HG03469 (cell line): ENCODE measurements around the gene ST6GALNAC3.
"Not testable (repeated sequence)": the region's sequence is repeated elsewhere in the genome, so short reads cannot be mapped to it uniquely, and the experiment has no call there.

Experiments
- ATAC-seq: cut with Tn5 transposase; IDR thresholded peaks from one replicate; pipeline ENCODE4 v1.9.1; 2021; ENCODE audit warnings: mild to moderate bottlenecking, moderate library complexity, moderate number of reproducible peaks; ENCODE audit not compliant: unreplicated experiment

ST6GALNAC3 gene

DNA sequence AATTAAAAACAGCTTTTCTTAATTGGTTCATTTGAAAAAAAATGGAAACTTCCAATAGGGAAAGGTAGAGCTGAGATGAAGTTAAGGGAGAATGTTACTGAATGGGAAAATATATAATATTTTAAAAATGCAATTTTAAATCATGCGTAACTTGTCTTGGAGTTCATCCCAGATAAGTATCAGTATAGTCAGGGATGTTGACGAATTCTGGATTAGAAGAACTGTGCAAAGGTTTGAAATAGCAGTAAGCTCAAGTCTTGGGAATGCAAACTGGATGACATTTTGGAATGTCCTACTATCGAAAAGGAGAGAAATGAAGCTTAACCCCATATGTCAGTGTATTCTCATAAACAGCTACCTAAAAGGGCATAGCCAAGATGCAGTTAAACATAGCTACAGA is 4.0 kb upstream of the ST6GALNAC3 start:
- no peak for ATAC-seq

DNA sequence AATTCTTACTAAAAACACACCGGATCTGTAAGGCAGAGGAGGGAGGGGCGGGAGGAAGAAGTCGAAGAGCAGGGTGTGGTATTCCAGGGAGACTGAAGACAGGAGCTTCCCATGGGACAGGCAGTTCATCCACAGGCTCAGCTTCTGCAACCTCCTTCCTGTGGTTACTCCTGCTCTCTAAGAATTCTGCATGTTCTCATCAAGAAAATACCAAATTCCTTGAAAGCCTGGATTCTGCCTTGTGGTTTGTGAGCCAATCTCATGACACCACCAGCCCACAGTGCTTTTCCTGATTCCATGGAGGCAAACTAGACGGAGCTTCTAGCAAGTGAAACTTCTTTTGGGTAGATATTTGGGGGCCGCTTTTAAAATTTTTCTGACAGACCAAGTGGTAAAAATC is 1.1 kb upstream of the ST6GALNAC3 start:
- ATAC-seq, result no peak

DNA sequence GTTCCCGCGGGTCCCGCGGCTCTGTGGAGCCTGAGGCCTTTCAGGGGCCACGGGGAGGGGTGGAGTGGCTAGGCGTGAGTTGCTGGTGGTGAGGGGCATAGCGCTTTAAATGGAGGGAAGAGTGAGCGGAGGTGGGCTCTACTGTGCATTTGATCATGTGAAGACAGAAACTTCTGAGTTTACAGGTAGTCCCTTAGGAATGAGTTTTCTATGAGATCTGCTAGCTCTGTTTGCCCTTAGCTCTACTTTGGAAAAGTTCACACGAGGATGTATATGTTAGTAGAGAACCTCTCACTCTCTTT is 593 bp downstream of the ST6GALNAC3 start:
- no peak for ATAC-seq

DNA sequence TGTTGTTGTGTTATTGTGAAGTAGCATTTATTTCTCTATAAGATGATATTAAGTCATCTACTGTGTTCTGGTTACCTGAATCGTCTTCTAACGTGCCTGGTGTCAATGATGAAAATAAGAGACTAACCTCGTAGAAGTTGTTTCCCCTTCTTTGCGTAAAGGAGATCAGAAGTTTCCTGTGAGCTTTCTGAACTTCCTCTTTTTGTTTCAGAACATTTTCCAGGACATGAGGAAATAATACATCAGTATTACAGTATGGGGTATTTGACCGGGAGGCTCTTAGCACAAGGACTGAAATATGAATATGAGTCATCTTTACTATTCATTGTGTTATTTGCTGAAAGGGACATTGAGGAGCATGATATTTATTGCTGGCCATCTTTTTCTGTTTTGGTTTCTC is 1.3 kb downstream of the ST6GALNAC3 start:
- peak; percentile 29 for ATAC-seq

DNA sequence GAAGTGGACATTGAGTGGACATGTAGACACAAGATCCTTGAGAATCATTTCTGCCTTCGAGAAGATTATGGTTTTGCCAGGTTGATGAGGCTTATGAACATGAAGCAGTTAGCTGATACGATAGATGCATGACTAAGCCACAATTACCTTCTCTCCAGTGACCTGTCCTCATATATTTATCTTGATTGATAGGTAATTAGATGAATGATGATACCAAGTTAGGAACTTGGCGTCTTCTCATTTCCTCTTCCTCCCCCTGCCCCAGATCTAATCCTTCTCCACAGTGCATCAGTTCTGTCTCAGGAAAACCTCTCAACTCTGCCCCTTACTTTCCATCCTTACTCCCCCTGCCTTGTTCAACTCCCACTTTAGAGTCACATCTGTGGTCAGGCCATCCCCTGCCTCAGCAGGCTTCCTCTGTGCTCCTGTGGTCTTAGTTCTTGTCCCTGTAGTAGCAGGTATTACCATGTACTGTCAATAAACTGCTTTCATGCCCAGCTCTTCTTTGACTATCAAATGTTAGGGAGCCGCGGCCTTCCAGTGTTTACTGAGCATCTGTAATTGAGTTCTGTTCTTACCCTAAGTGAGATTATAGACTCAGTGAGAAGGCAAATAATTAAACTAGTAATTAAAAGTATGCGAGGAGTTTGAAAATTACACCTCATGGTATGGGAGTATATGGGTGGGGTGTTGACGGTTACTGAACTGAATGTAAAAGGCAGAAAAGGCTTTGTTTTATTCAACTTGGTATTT is 5.1 kb downstream of the ST6GALNAC3 start:
- no peak for ATAC-seq

DNA sequence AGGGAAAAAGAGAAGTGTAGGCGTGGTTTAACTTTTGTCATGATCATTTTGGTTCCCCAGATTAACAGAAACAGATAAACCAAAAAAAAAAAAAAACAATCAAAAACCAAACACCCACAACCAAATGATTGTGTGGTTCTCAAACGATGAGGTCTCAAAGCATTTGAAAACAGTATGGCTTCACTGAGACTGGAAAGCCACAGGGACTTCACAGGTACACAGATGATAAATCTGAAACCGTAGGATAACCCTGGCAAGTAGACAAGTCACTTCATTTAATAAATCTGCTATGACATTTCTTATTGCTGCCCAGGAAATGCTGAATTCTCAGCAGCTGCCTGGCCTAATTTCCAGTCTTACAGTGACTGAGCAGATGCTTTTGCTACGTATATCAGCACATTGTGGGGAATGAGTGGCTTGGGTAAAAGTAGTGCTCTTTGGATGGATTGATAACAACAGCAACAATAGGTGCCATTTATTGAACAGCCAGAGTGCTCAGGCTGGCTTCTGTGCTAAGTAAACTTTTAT is 6.1 kb downstream of the ST6GALNAC3 start:
- ATAC-seq, result no peak

DNA sequence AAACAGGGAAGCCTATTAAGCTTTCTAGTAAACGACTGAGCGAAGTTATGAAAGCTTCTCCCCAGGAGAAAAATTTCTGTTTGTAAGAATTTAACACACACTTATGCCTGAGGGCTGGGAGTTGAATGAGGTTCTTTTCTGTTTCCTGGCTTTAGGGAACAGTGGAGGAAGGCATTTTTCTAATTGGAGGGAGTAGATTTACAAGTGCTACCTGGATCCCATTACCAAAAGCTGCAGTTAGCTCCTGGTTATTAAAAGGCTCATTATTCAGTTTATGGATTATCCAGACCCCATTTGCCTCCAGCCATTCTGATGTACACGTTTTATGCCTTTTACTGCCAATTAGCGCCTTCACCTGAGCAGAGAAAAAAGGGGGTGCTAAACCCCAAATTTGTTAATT is 7.5 kb downstream of the ST6GALNAC3 start:
- no peak for ATAC-seq

DNA sequence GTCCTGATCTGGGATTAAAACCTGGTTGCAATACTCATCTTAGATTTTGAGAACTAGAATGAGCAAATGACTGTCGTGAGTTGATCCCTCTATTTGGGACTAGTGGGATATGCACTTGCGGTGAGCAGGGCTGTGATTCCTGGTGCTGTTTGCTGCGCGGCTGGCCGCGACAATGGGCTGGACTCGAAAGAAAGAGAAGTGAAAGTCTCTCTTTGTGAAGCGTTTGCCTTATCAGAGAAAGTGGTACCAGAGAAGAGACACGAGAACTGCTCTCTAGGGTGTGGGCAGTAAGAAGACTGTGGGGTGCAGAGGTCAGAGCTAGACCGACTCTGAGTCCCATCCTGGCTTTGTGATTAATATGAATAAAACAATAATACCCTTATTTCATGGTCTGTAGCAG is 8.6 kb downstream of the ST6GALNAC3 start:
- no peak for ATAC-seq

DNA sequence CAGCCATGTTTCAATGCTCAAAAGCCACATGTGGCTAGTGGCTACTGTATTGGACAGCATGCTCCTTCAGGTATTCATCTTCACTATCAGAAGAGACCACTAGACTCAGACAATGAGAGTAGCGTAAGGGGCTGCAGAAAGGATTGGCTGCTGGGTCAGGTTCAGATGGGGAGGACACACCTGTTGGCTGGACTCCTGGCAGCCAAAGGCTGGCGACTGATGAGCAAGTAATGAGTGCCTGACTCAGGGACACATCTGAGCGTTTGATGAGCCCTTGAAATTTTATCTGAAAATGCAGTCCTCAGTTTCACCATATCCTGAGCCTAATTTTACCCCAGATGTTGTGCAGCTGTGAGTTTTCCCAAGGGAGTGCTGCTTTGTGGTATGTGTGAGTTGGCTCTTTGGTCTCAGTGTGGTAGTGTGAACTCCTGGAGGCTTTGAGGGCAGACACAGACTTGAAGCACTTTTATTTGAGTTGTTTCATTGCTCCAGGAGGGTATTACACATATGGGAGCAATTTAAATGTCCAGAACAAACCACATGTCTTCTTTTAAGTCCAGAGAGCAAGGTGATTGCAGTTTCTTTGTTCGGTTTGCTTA is 9.6 kb downstream of the ST6GALNAC3 start:
- ATAC-seq, result no peak

DNA sequence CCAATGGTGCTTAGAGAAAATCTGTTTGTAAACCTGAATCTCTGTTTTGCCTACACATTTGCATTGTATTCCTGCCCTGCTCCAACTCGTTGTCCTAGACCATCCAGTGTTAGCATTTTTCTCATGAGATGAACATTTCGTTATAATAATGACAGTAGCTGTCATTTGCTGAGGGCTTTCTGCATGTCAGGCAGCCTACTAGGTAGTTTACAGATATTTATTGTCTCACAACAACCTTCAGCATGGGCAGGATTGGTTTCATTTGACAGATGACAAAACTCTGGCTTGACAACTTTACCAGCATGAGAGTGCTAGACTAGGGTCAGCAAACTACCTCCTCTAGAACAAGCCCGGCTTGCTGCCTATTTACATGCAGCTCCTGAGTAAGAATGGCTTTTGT is 10.1 kb downstream of the ST6GALNAC3 start:
- no peak for ATAC-seq

DNA sequence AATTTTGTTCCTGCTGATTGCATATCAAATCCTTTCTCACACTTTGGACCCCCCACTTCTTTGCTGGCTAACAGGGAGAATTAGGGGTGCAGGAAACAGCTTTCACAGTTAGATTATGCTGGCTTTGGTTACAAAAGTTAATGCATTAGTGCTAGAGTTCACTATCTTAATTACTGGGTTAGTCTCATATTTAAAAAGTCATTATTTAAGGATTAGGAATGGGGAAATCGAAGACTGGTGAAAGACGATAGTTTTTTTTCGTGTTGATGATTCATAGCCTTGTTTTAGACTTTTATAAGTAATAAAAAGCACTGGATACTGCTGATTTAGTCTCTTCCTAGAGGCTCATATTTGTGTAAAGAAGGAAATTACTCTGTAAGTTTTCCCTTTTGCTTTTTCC is 11.6 kb downstream of the ST6GALNAC3 start:
- ATAC-seq, result no peak

DNA sequence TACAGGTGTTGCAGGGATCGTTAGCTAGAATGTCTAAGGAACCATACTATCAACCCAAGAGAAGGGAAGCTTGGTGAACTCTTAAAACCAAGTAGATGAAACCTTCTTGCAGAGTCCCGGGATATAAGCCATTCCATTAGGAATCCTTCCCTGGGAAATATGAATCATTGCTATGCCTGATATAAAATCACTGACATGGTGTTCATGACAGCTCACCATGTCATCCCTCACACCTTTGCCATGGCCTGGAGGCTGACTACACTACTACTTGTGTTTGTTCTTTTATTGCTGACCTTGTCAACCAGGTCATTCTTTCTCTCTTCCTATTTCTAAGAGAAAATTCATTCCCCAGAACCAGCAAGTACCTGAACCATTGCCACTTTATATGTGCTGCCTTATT is 12.1 kb downstream of the ST6GALNAC3 start:
- ATAC-seq, result no peak

DNA sequence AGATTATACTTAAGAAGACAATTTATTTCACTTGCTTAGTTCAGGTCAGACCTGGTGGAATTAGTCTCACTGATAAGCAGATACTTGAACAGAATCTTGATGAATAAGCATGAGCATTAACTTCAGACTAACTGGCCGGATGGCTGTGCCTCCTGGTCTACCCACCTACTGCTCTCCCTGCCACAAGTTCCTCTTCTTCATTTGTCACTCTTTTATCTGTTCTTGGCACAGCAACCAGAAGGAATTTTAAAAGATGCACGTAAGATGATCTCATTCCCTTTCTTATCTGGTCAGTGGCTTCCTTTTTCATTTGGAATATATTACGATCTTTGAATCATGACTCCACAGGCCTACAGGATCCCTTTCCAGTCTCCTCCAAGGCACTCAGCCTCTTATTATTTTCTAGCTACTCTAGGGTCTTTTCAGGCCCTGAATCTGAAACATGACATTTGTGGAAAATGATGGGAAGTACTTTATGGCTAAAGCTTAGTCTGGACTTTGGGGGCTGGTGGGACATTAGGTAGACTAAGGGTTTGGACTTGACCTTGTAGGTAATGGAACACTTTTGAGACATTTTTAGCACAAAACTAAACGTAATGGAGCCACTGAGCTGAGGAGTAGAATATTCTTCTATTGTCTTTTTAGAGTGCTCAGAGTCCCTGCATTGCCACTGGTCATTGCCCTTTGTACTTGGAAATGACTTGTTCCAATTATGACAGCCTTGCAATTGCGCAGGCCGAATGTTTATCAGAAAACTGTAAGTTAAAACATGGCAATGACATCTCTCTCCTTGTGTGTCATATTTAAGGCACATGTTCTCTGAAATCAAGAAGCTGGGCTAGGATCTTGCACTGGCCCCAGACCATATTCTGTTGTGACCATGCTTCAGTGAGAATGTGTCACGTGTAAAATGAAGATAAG is 16.0 kb downstream of the ST6GALNAC3 start:
- no peak for ATAC-seq

DNA sequence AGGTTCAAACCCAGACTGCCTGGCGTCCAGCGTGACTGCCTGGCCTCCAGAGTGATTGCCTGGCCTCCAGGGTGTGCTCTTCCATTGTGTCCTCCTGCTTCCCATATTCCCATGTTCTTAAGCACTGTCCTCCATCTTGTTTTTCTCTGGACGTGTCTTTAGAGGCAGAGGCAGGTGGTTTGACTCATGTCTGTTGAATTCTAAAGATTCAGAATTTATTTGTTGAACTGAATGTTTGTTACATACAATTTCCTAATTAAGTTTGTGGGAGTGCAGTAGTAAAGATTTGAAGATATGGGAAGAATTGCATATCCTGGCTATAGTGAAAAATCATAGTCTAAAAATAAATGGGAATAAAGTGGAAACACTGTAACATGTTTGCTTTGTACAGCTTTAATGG is 18.3 kb downstream of the ST6GALNAC3 start:
- ATAC-seq, result no peak

DNA sequence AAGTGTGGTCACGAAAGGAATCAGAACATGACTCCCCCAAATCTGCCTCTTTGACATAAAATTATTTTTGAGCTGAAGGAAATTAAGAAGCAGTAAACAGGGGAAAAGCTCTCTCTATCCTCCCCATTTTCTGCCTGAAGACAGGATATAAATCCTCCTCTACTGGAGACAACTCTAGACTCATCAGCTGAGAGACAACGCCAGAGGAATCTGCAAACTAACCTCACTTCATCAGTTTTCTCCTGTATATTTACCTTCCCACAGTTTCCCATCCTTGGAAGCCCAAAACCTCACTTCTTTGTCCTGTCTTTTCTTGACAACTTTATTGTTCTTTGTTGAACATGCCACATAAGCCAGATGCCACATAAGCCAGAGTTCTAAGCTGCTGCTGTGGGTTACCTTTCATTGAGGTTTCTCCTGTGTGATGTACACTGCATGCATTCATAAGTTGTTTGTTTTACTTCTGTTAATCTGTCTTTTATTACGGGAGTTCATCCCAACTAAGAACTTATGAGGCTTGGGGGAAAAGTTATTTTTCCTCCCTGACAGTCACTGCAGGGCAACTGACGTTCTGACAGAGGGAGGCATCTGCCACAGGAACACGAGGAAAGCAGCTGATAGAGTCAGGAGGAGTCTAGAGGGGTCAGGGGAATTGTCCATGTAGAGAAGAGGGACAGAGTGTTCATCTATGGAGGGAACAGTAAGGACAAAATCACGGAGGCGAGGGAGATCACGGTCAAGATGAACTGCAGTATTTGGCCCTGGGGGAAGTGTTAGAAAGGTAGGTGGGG is 19.2 kb downstream of the ST6GALNAC3 start:
- ATAC-seq, result no peak

DNA sequence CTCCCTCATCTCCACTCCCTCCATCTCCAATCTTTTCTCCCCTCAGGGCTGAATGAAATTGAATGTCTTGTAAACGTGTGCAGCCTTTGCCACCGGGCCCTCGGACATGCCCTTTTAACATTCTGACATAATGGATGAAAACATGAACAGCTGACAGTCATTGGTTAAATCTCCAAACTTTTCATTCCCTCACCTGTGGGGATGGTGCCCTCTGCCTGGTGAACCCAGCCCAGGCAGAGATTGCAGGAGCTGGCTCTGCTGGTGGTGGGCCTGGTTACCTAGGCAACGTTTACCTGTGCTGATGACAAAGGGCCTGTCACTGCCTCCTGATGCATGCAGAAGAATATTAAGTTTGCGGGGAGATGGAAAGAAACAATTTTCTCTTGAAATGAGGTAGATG is 21.3 kb downstream of the ST6GALNAC3 start:
- no peak for ATAC-seq

DNA sequence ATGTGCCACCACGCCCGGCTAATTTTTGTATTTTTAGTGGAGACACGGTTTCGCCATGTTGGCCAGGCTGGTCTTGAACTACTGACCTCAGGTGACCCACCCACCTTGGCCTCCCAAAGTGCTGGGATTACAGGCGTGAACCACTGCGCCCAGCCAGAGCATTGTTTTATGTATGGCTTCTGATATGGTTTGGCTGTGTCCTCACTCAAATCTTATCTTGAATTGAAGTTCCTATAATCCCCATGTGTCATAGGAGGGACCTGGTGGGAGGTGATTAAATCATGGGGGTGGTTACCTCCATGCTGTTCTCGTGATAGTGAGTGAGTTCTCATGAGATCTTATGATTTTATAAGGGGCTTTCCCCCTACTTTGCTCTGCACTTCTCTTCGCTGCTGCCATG is 22.5 kb downstream of the ST6GALNAC3 start:
- ATAC-seq, result not testable (repeated sequence)

DNA sequence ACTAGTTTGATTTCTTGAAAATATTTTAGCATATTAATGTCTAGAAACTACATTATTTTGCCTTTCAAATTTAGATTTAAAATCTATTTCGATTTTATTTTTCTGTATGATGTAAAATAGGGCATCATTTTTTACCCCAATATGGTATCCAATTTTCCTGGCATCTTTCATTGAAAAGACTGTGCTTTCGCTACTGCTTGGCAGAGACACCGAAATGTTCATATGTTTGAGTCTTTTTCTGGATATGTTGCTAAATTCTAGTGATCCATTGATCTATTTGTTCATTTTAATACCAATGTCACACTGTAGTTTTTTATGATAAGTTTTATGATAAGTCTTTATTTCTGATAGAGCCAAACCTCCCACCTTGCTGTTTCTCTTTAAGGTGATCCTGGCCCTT is 24.3 kb downstream of the ST6GALNAC3 start:
- ATAC-seq, result no peak

DNA sequence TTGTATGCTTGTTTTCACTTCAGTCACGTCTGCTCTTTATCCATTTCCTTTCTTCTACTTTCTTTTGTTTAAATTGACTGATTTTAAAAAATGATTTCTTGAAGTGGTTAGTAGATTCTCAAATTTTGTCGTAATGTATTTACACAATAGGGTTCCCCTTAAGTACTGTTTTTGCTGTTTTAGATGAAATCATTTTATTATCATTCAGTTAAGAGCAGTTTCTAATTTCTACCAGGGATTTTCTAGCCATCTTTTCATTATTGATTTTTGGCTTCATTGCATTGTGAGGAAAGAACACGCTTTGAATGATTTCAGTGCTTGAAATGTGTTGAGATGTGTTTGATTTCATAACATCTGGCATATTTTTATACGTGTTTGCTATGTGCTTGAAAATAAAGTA is 27.0 kb downstream of the ST6GALNAC3 start:
- no peak for ATAC-seq

DNA sequence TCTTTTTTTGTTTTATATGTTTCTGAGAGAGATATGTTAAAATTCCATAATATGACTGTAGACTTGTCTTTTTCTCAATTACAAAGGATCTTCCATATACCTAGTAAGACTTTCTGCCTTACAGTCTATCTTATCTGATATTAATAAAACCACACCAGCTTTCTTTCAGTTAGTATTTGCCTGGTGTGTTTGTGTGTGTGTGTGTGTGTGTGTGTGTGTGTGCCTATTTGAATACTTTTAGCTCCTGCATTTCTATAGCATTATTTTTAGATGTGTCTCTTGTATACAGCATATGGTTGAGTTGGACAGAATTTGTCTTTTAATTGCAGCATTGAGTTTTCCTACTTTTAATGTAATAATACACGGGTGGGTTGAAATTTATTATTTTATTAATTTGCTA is 27.5 kb downstream of the ST6GALNAC3 start:
- ATAC-seq, result no peak

DNA sequence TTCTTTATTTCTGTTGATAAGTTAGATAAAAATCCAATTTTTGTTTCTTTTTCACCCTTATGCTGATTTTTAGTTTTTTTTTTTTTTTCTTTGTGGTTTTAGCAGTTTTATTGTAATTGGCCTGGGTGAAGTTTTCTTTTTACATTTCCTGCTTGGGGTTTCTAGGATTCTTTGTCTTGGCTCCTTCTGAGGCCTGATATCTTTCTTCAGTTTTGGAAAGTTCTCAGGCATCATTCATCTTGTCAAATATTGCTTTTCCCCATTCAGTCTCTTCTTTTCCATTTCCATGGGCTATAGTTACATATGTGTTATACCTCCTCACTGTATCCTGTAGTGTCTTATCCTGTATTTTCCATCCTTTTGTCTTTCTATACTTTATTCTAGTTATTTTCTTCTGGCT is 28.5 kb downstream of the ST6GALNAC3 start:
- no peak for ATAC-seq
